SK-N-SH (cell line): ENCODE results near the gene PSMB2. TPM values are rescaled to one million over a fixed set of nuclear protein-coding genes. Genes with fewer than 3 reads are reported as not detected.
A peak's percentile ranks its signal among the peaks of the same experiment; 100 is the strongest.

Source experiments
- CTCF ChIA-PET: fragments of 300-600, 350-600 bp; formaldehyde crosslinking; extraction: SDS; loops from one replicate; lab custom pipeline; 2021; lab: Yijun Ruan, JAX
- POLR2A ChIA-PET: fragments of 350-600 bp; sonication (Branson Sonifier 250); formaldehyde crosslinking; extraction: SDS; loops from one replicate; lab custom pipeline; 2020; ENCODE audit warnings: antibody characterized with exemption, inconsistent platforms; lab: Yijun Ruan, JAX
- DNase-seq: peaks from one replicate; pipeline ENCODE4 v3.0.0; 2012
- H2AFZ ChIP-seq: fragments of 200-600 bp; sonication (generic); 2 replicates; pipeline ENCODE4 v1.8.1; 2016; ENCODE audit warnings: antibody characterized with exemption, mild to moderate bottlenecking, low read depth
- H3F3A ChIP-seq: fragments of 200-600 bp; sonication (generic); replicated peaks from 2 replicates; pipeline ENCODE3; 2016; ENCODE audit warnings: antibody characterized with exemption, mild to moderate bottlenecking; ENCODE audit not compliant: insufficient read depth
- H3K27ac ChIP-seq, 2 experiments: fragments of 200-500 bp in 1 of 2; fragments of 200-600 bp in 1 of 2; sonication (Bioruptor generic) in 1 of 2; sonication (generic), shearing (Covaris generic) in 1 of 2; 2 replicates each; pipeline versions ENCODE4 v1.5.1 to v1.6.1; 2014 to 2016; ENCODE audit warnings: low read depth in 2 of 2, inconsistent platforms in 1 of 2, low read length in 1 of 2, mild to moderate bottlenecking in 1 of 2, mixed read lengths in 1 of 2
- H3K27me3 ChIP-seq: fragments of 200-600 bp; sonication (generic), shearing (Covaris generic); 2 replicates; pipeline ENCODE4 v1.6.1; 2016; ENCODE audit warnings: mixed run types; ENCODE audit not compliant: insufficient read depth
- H3K36me3 ChIP-seq, 2 experiments: fragments of 200-500 bp in 1 of 2; fragments of 200-600 bp in 1 of 2; sonication (Bioruptor generic) in 1 of 2; sonication (generic) in 1 of 2; replicated peaks in 1 of 2; 2 replicates each; pipeline versions ENCODE3 to v1.5.1; 2014 to 2016; ENCODE audit warnings: low read length in 1 of 2, mild to moderate bottlenecking in 1 of 2; ENCODE audit not compliant: insufficient read depth in 2 of 2, control insufficient read depth in 1 of 2
- H3K4me1 ChIP-seq, 2 experiments: fragments of 200-500 bp in 1 of 2; fragments of 200-600 bp in 1 of 2; sonication (Bioruptor generic) in 1 of 2; sonication (generic), shearing (Covaris generic) in 1 of 2; 2 replicates each; pipeline versions ENCODE4 v1.5.1 to v1.6.1; 2014 to 2016; ENCODE audit warnings: low read depth in 1 of 2, low read length in 1 of 2, mixed run types in 1 of 2; ENCODE audit not compliant: insufficient read depth in 2 of 2, control insufficient read depth in 1 of 2
- H3K4me2 ChIP-seq: fragments of 200-600 bp; sonication (generic), shearing (Covaris generic); 2 replicates; pipeline ENCODE4 v1.6.1; 2017; ENCODE audit warnings: mixed run types
- H3K4me3 ChIP-seq, 2 experiments: fragments of 200-500 bp in 1 of 2; fragments of 200-600 bp in 1 of 2; sonication (Bioruptor generic) in 1 of 2; sonication (generic), shearing (Covaris generic) in 1 of 2; 2 replicates each; pipeline versions ENCODE4 v1.5.1 to v1.8.1; 2014 to 2016; ENCODE audit warnings: low read depth in 2 of 2, inconsistent platforms in 1 of 2, low read length in 1 of 2, mild to moderate bottlenecking in 1 of 2, mixed read lengths in 1 of 2, moderate library complexity in 1 of 2
- H3K79me2 ChIP-seq: fragments of 200-600 bp; sonication (generic); 2 replicates; pipeline ENCODE4 v1.8.1; 2017; ENCODE audit warnings: mild to moderate bottlenecking; ENCODE audit not compliant: insufficient read depth
- H3K9ac ChIP-seq: fragments of 200-600 bp; sonication (generic); 2 replicates; pipeline ENCODE4 v1.6.1; 2017; ENCODE audit warnings: mixed run types
- H3K9me2 ChIP-seq: fragments of 200-600 bp; sonication (generic); 2 replicates; pipeline ENCODE4 v1.6.1; 2017; ENCODE audit warnings: mixed run types
- H3K9me3 ChIP-seq: fragments of 200-600 bp; sonication (generic); 2 replicates; pipeline ENCODE4 v1.6.1; 2017; ENCODE audit warnings: mixed run types, mild to moderate bottlenecking, moderate library complexity
- H4K20me1 ChIP-seq: fragments of 200-600 bp; sonication (generic); 2 replicates; pipeline ENCODE4 v1.6.1; 2017; ENCODE audit warnings: mild to moderate bottlenecking, mixed run types; ENCODE audit not compliant: insufficient read depth
- CTCF ChIP-seq: fragments of 200-600 bp; sonication (generic); IDR thresholded peaks from 2 replicates; pipeline ENCODE4 v1.6.1; 2017; ENCODE audit warnings: antibody characterized with exemption, mild to moderate bottlenecking, moderate library complexity
- FOSL2 ChIP-seq: IDR thresholded peaks from 2 replicates; pipeline ENCODE4 v1.4.0; 2012; ENCODE audit warnings: low read depth, mild to moderate bottlenecking, moderate library complexity, borderline replicate concordance
- GATA2 ChIP-seq: sonication (generic); formaldehyde crosslinking; IDR thresholded peaks from 2 replicates; pipeline ENCODE4 v1.5.0; 2020; ENCODE audit warnings: mild to moderate bottlenecking, missing genetic modification reagents
- JUND ChIP-seq: IDR thresholded peaks from 2 replicates; pipeline ENCODE4 v1.4.0; 2012
- MXI1 ChIP-seq: IDR thresholded peaks from 2 replicates; pipeline ENCODE4 v1.6.1; 2012; ENCODE audit warnings: mild to moderate bottlenecking, low read depth, low read length, improper control_type of control experiment
- NFIC ChIP-seq: IDR thresholded peaks from 2 replicates; pipeline ENCODE4 v1.4.0; 2012; ENCODE audit warnings: borderline replicate concordance
- NRF1 ChIP-seq: IDR thresholded peaks from 2 replicates; pipeline ENCODE4 v1.6.1; 2012; ENCODE audit warnings: low read depth, mild to moderate bottlenecking, low read length
- POLR2AphosphoS5 ChIP-seq: IDR thresholded peaks from 2 replicates; pipeline ENCODE4 v1.6.1; 2012; ENCODE audit warnings: low read depth, low read length
- RAD21 ChIP-seq: IDR thresholded peaks from 2 replicates; pipeline ENCODE4 v1.6.1; 2012; ENCODE audit warnings: mild to moderate bottlenecking, low read length
- RFX5 ChIP-seq: IDR thresholded peaks from 2 replicates; pipeline ENCODE4 v1.6.1; 2012; ENCODE audit warnings: mild to moderate bottlenecking, improper control_type of control experiment, low read length
- SIN3A ChIP-seq: IDR thresholded peaks from 2 replicates; pipeline ENCODE4 v1.6.1; 2012; ENCODE audit warnings: low read depth, mild to moderate bottlenecking, low read length, moderate library complexity, borderline replicate concordance
- SMC3 ChIP-seq: IDR thresholded peaks from 2 replicates; pipeline ENCODE4 v1.6.1; 2012; ENCODE audit warnings: low read depth, low read length, improper control_type of control experiment
- TEAD4 ChIP-seq: IDR thresholded peaks from 2 replicates; pipeline ENCODE4 v1.4.0; 2012; ENCODE audit warnings: mild to moderate bottlenecking, borderline replicate concordance; ENCODE audit not compliant: insufficient read depth
- WGBS: methylation state at CpG from one replicate; pipeline ENCODE4 v1.1.6; 2017; ENCODE audit warnings: low lambda C conversion rate; 5-methylcytosine and 5-hydroxymethylcytosine counted together
- polyA plus RNA-seq, 3 experiments: library from polyadenylated mRNA; depleted of rRNA; stranded (reverse); fragments of >200 nt; gene quantifications; 2 replicates each; pipeline ENCODE4 v1.2.3, GENCODE V29; 2012
- TF ChIP-seq, protein P1 (sequence below): IDR thresholded peaks from 2 replicates; pipeline ENCODE4 v1.4.0; 2012; ENCODE audit warnings: low read depth
- TF ChIP-seq, protein P2 (sequence below): IDR thresholded peaks from 2 replicates; pipeline ENCODE4 v1.4.0; 2012; ENCODE audit warnings: low read depth, borderline replicate concordance

PSMB2 gene
- polyA plus RNA-seq, 1 of the 3 experiments (the other 2 are of a cell fraction): 83.5 TPM

- TF ChIP-seq CTCF: no peak
- TF ChIP-seq, protein P1, sequence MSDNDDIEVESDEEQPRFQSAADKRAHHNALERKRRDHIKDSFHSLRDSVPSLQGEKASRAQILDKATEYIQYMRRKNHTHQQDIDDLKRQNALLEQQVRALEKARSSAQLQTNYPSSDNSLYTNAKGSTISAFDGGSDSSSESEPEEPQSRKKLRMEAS: no peak
Observed at GRCh38 chr1:35560256-35561225, 80.8 kb downstream of the PSMB2 start (continued).

- Histone ChIP-seq H3K9me3 (no peaks in the 10 kb centered on the region), H3K4me2 (peak overlapping the region; percentile 74), H3K9ac (no peak overlapping the region), H3K79me2 (peaks cover 36% of the 10 kb centered on the region), H3K27me3 (no peaks in the 10 kb centered on the region), H3K4me1 (peaks cover 4 to 32% of the 10 kb centered on the region in 2 experiments; a peak in 3 of 4 replicates), H4K20me1 (peaks cover 6% of the 10 kb centered on the region; the same call in 1 of the 2 replicates), H3K4me3 (no peak overlapping the region), H2AFZ (no peak overlapping the region), H3F3A (peaks cover 8% of the 10 kb centered on the region), H3K9me2 (no peaks in the 10 kb centered on the region), H3K27ac (no peak overlapping the region), H3K36me3 (peaks cover 0 to 34% of the 10 kb centered on the region in 2 experiments)
- TF ChIP-seq, protein P2, sequence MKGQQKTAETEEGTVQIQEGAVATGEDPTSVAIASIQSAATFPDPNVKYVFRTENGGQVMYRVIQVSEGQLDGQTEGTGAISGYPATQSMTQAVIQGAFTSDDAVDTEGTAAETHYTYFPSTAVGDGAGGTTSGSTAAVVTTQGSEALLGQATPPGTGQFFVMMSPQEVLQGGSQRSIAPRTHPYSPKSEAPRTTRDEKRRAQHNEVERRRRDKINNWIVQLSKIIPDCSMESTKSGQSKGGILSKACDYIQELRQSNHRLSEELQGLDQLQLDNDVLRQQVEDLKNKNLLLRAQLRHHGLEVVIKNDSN: no peak
- TF ChIP-seq JUND (no peak), SIN3A (no peak), SMC3 (no peak), RFX5 (no peak), TEAD4 (no peak), POLR2AphosphoS5 (no peak), MXI1 (no peak), NFIC (no peak), NRF1 (no peak), RAD21 (no peak), GATA2 (no peak), FOSL2 (no peak)
- DNase-seq: no peak
- ChIA-PET POLR2A (interaction anchor here (0.8 kb wide), 1 partner anchor 149 kb away, joined by 3 read pairs; no protein-coding TSS in a partner anchor), CTCF (interaction anchor here (3.7 to 8.2 kb wide), 3 partner anchors 9 to 167 kb away, joined by 17 to 81 read pairs (median 20); no protein-coding TSS in a partner anchor)
- WGBS: 83% methylated on average over 5 of the region's 7 CpGs
Observed at GRCh38 chr1:35559317-35559944, 81.9 kb downstream of the PSMB2 start.
